Stimulated activated CD4-positive, alpha-beta T cell treated with anti-CD3 and anti-CD28 coated beads, Interleukin-4, amount 100 ng/mL, for 48 hours (primary cell): ENCODE data around the gene NEMF.
"Not testable (repeated sequence)": the region's sequence is repeated elsewhere in the genome, so short reads cannot be mapped to it uniquely, and the experiment has no call there.

Experiments
- DNase-seq, 2 donors: peaks; one replicate each; pipeline ENCODE4 v3.0.0-alpha.2; 2020; ENCODE audit warnings: low read depth in 2 of 2

The NEMF gene

GRCh38 chr14:49876563-49877127 lies 24.1 kb upstream of the NEMF start:
- no peak for DNase-seq

- no peak for DNase-seq
Measured at GRCh38 chr14:49875640-49876198, 23.1 kb upstream of the NEMF start.

- DNase-seq = not testable (repeated sequence)
Measured at GRCh38 chr14:49873548-49873947, 21.0 kb upstream of the NEMF start.

GRCh38 chr14:49870908-49871307 lies 18.3 kb upstream of the NEMF start:
- no peak for DNase-seq

- no peak for DNase-seq
Measured at GRCh38 chr14:49868720-49869114, 16.1 kb upstream of the NEMF start.

- peak; percentile 99 to 100 for DNase-seq
Measured at GRCh38 chr14:49867831-49868719, 15.5 kb upstream of the NEMF start.

- peak; percentile 81 to 84 for DNase-seq
Measured at GRCh38 chr14:49865431-49865859, 12.9 kb upstream of the NEMF start.

GRCh38 chr14:49863487-49864281 lies 11.1 kb upstream of the NEMF start:
- DNase-seq = no peak

GRCh38 chr14:49862089-49862673 lies 9.6 kb upstream of the NEMF start:
- DNase-seq = peak; percentile 76

GRCh38 chr14:49861699-49862088 lies 9.1 kb upstream of the NEMF start:
- DNase-seq = peak; percentile 41 to 50

GRCh38 chr14:49860988-49861698 lies 8.6 kb upstream of the NEMF start:
- no peak for DNase-seq

GRCh38 chr14:49858383-49858782 lies 5.8 kb upstream of the NEMF start:
- DNase-seq = no peak

GRCh38 chr14:49857427-49858003 lies 4.9 kb upstream of the NEMF start:
- no peak for DNase-seq

- peak; percentile 47 to 64 for DNase-seq
Measured at GRCh38 chr14:49853572-49854375, 1.2 kb upstream of the NEMF start.

GRCh38 chr14:49853158-49853477 lies 530 bp upstream of the NEMF start:
- DNase-seq = no peak

GRCh38 chr14:49851813-49852212 lies 775 bp downstream of the NEMF start:
- DNase-seq = no peak

GRCh38 chr14:49849213-49849847 lies 3.3 kb downstream of the NEMF start:
- DNase-seq = no peak

GRCh38 chr14:49828640-49829039 lies 23.9 kb downstream of the NEMF start:
- no peak for DNase-seq

GRCh38 chr14:49820176-49820575 lies 32.4 kb downstream of the NEMF start:
- DNase-seq = no peak

- DNase-seq = no peak
Measured at GRCh38 chr14:49816844-49817243, 35.7 kb downstream of the NEMF start.
